Ishikawa (cell line): ENCODE results near the gene TFAP2A.

ENCODE experiments used
- CEBPB ChIP-seq: IDR thresholded peaks from 2 replicates; pipeline ENCODE4 v1.6.1; 2012
- CREB1 ChIP-seq: IDR thresholded peaks from 2 replicates; pipeline ENCODE4 v1.6.1; 2012; ENCODE audit warnings: low read depth
- EGR1 ChIP-seq: IDR thresholded peaks from 2 replicates; pipeline ENCODE4 v1.6.1; 2012
- EP300 ChIP-seq: IDR thresholded peaks from 2 replicates; pipeline ENCODE4 v1.6.1; 2012; ENCODE audit warnings: borderline replicate concordance
- FOXM1 ChIP-seq: IDR thresholded peaks from 2 replicates; pipeline ENCODE4 v1.6.1; 2012; ENCODE audit warnings: low read depth, borderline replicate concordance
- MAX ChIP-seq: IDR thresholded peaks from 2 replicates; pipeline ENCODE4 v1.6.1; 2012
- NFIC ChIP-seq: IDR thresholded peaks from 2 replicates; pipeline ENCODE4 v1.6.1; 2012
- RAD21 ChIP-seq: IDR thresholded peaks from 2 replicates; pipeline ENCODE4 v1.6.1; 2012; ENCODE audit warnings: low read depth
- REST ChIP-seq: IDR thresholded peaks from 2 replicates; pipeline ENCODE4 v1.6.1; 2012; ENCODE audit warnings: low read depth, mild to moderate bottlenecking
- TAF1 ChIP-seq: IDR thresholded peaks from 2 replicates; pipeline ENCODE4 v1.6.1; 2012; ENCODE audit warnings: low read depth, mild to moderate bottlenecking
- TCF12 ChIP-seq: IDR thresholded peaks from 2 replicates; pipeline ENCODE4 v1.6.1; 2012; ENCODE audit warnings: low read depth
- TEAD4 ChIP-seq: IDR thresholded peaks from 2 replicates; pipeline ENCODE4 v1.6.1; 2012
- USF1 ChIP-seq: IDR thresholded peaks from 2 replicates; pipeline ENCODE4 v1.6.1; 2012
- YY1 ChIP-seq: IDR thresholded peaks from 2 replicates; pipeline ENCODE4 v1.6.1; 2012; ENCODE audit warnings: low read depth
- ZBTB7A ChIP-seq: IDR thresholded peaks from 2 replicates; pipeline ENCODE4 v1.6.1; 2012; ENCODE audit warnings: low read depth

Gene TFAP2A

GRCh38 chr6:10446548-10446947, 31.7 kb upstream of the TFAP2A start:
- no peak for TF ChIP-seq CEBPB
- TF ChIP-seq TCF12: no peak
- no peak for TF ChIP-seq TAF1
- no peak for TF ChIP-seq TEAD4
- TF ChIP-seq NFIC: no peak
- no peak for TF ChIP-seq FOXM1
- TF ChIP-seq CREB1: no peak
- no peak for TF ChIP-seq YY1
- no peak for TF ChIP-seq ZBTB7A
- TF ChIP-seq REST: no peak
- TF ChIP-seq EP300: no peak
- TF ChIP-seq EGR1: no peak

- TF ChIP-seq YY1 (no peak), NFIC (no peak), CREB1 (no peak), USF1 (no peak), EGR1 (no peak), ZBTB7A (no peak), MAX (no peak)
These were observed 26.8 kb upstream of the TFAP2A start for GRCh38 chr6:10441655-10442009.

GRCh38 chr6:10441004-10441654, 26.3 kb upstream of the TFAP2A start:
- TF ChIP-seq EP300 (peak; percentile 53; the same call in 1 of the 2 replicates), TCF12 (peak; percentile 39; the same call in 1 of the 2 replicates), NFIC (no peak), EGR1 (no peak), CEBPB (peak; percentile 60; the same call in 1 of the 2 replicates), RAD21 (0 out of 2 replicates have a peak, but pooled peaks have one; percentile 0), USF1 (no peak), MAX (0 out of 2 replicates have a peak, but pooled peaks have one; percentile 29)

GRCh38 chr6:10437891-10438290, 23.0 kb upstream of the TFAP2A start:
- TF ChIP-seq CEBPB: no peak
- no peak for TF ChIP-seq TAF1
- no peak for TF ChIP-seq CREB1
- no peak for TF ChIP-seq EP300
- no peak for TF ChIP-seq ZBTB7A
- TF ChIP-seq MAX: no peak
- TF ChIP-seq EGR1: no peak
- TF ChIP-seq RAD21: no peak
- no peak for TF ChIP-seq FOXM1
- TF ChIP-seq TEAD4: no peak
- TF ChIP-seq REST: no peak
- TF ChIP-seq YY1: no peak

- TF ChIP-seq TCF12 (no peak), MAX (no peak), EP300 (no peak), TAF1 (no peak), ZBTB7A (no peak), FOXM1 (no peak), EGR1 (no peak), YY1 (no peak)
These were observed 19.4 kb upstream of the TFAP2A start for GRCh38 chr6:10434235-10434634.

GRCh38 chr6:10433322-10433721, 18.4 kb upstream of the TFAP2A start:
- no peak for TF ChIP-seq ZBTB7A
- no peak for TF ChIP-seq TEAD4
- TF ChIP-seq CEBPB: no peak
- no peak for TF ChIP-seq USF1
- no peak for TF ChIP-seq FOXM1
- no peak for TF ChIP-seq REST
- no peak for TF ChIP-seq NFIC
- TF ChIP-seq CREB1: no peak
- no peak for TF ChIP-seq TAF1
- no peak for TF ChIP-seq MAX
